ENCODE results near the gene CRTAC1.

- TF ChIP-seq, protein P1, sequence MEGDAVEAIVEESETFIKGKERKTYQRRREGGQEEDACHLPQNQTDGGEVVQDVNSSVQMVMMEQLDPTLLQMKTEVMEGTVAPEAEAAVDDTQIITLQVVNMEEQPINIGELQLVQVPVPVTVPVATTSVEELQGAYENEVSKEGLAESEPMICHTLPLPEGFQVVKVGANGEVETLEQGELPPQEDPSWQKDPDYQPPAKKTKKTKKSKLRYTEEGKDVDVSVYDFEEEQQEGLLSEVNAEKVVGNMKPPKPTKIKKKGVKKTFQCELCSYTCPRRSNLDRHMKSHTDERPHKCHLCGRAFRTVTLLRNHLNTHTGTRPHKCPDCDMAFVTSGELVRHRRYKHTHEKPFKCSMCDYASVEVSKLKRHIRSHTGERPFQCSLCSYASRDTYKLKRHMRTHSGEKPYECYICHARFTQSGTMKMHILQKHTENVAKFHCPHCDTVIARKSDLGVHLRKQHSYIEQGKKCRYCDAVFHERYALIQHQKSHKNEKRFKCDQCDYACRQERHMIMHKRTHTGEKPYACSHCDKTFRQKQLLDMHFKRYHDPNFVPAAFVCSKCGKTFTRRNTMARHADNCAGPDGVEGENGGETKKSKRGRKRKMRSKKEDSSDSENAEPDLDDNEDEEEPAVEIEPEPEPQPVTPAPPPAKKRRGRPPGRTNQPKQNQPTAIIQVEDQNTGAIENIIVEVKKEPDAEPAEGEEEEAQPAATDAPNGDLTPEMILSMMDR (IDR thresholded peaks at IDR 0.05; ENCODE audit: low read depth, low read length, missing input control): no peak
- TF ChIP-seq ZBTB33 (IDR thresholded peaks at IDR 0.05): no peak
- TF ChIP-seq EGR1 (IDR thresholded peaks at IDR 0.05; ENCODE audit: low read depth in 2 of 2): no peak
- TF ChIP-seq, protein P2, sequence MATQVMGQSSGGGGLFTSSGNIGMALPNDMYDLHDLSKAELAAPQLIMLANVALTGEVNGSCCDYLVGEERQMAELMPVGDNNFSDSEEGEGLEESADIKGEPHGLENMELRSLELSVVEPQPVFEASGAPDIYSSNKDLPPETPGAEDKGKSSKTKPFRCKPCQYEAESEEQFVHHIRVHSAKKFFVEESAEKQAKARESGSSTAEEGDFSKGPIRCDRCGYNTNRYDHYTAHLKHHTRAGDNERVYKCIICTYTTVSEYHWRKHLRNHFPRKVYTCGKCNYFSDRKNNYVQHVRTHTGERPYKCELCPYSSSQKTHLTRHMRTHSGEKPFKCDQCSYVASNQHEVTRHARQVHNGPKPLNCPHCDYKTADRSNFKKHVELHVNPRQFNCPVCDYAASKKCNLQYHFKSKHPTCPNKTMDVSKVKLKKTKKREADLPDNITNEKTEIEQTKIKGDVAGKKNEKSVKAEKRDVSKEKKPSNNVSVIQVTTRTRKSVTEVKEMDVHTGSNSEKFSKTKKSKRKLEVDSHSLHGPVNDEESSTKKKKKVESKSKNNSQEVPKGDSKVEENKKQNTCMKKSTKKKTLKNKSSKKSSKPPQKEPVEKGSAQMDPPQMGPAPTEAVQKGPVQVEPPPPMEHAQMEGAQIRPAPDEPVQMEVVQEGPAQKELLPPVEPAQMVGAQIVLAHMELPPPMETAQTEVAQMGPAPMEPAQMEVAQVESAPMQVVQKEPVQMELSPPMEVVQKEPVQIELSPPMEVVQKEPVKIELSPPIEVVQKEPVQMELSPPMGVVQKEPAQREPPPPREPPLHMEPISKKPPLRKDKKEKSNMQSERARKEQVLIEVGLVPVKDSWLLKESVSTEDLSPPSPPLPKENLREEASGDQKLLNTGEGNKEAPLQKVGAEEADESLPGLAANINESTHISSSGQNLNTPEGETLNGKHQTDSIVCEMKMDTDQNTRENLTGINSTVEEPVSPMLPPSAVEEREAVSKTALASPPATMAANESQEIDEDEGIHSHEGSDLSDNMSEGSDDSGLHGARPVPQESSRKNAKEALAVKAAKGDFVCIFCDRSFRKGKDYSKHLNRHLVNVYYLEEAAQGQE (IDR thresholded peaks at IDR 0.05): peak; percentile 51
- TF ChIP-seq YY1 (IDR thresholded peaks at IDR 0.05): no peak
- peak in 1 of 2 donors; percentile 74 for TF ChIP-seq RXRA (IDR thresholded peaks at IDR 0.05)
- TF ChIP-seq RAD21 (IDR thresholded peaks at IDR 0.05): no peak
- TF ChIP-seq TAF1 (conservative IDR thresholded peaks at IDR 0.05): no peak
- no peak for TF ChIP-seq GABPA (IDR thresholded peaks at IDR 0.05 in 1 of 2, conservative IDR thresholded peaks at IDR 0.05 in 1 of 2)
- TF ChIP-seq MAX (IDR thresholded peaks at IDR 0.05): no peak
- no peak for TF ChIP-seq FOXA1 (IDR thresholded peaks at IDR 0.05)
Observed at GRCh38 chr10:98058295-98058694, 27.9 kb upstream of the CRTAC1 start.

All from liver (tissue), 3 donors.